ENCODE data around the gene IDUA. TPM values are rescaled to one million over a fixed set of nuclear protein-coding genes. Genes with fewer than 3 reads are reported as not detected.

IDUA gene
- total RNA-seq, 6 experiments from 2014 or later, result 20.9 to 40.3 (median 23.3) TPM

- Mint-ChIP-seq H3K36me3 (ENCODE audit: low read depth) (no peaks in the 10 kb centered on the region), H3K27ac (no peak overlapping the region), H3K4me1 (ENCODE audit: low read depth) (peaks cover 25% of the 10 kb centered on the region), H3K27me3 (ENCODE audit: insufficient read depth) (peaks cover 5% of the 10 kb centered on the region), H3K4me3 (no peak overlapping the region), H3K9me3 (no peaks in the 10 kb centered on the region)
- no peak for DNase-seq
- no peak for TF ChIP-seq CTCF (IDR thresholded peaks at IDR 0.05)
Observed at GRCh38 chr4:1039493-1040343, 52.9 kb downstream of the IDUA start.

- H3K36me3 Mint-ChIP-seq (ENCODE audit: low read depth), result no peaks in the 10 kb centered on the region
- no peak overlapping the region for H3K27ac Mint-ChIP-seq
- no peak for DNase-seq
- TF ChIP-seq CTCF (IDR thresholded peaks at IDR 0.05), result no peak
- peaks cover 27% of the 10 kb centered on the region for H3K4me1 Mint-ChIP-seq (ENCODE audit: low read depth)
- no peaks in the 10 kb centered on the region for H3K9me3 Mint-ChIP-seq
- H3K27me3 Mint-ChIP-seq (ENCODE audit: insufficient read depth), result peaks cover 6% of the 10 kb centered on the region
- no peak overlapping the region for H3K4me3 Mint-ChIP-seq
Observed at GRCh38 chr4:1040344-1041146, 53.7 kb downstream of the IDUA start.

GRCh38 chr4:1041147-1041935 is 54.5 kb downstream of the IDUA start:
- DNase-seq, result no peak
- Mint-ChIP-seq H3K4me1 (ENCODE audit: low read depth) (peaks cover 27% of the 10 kb centered on the region), H3K27me3 (ENCODE audit: insufficient read depth) (peaks cover 7% of the 10 kb centered on the region), H3K9me3 (no peaks in the 10 kb centered on the region), H3K27ac (peak overlapping the region; percentile 49; the same call in 1 of the 2 replicates), H3K36me3 (ENCODE audit: low read depth) (no peaks in the 10 kb centered on the region), H3K4me3 (peak overlapping the region; percentile 79)
- TF ChIP-seq CTCF (IDR thresholded peaks at IDR 0.05), result peak; percentile 11; the same call in 1 of the 2 replicates

- no peak for DNase-seq
- H3K27ac Mint-ChIP-seq, result peak overlapping the region; percentile 49; the same call in 1 of the 2 replicates
- peaks cover 30% of the 10 kb centered on the region for H3K4me1 Mint-ChIP-seq (ENCODE audit: low read depth)
- H3K27me3 Mint-ChIP-seq (ENCODE audit: insufficient read depth), result peaks cover 7% of the 10 kb centered on the region
- no peaks in the 10 kb centered on the region for H3K9me3 Mint-ChIP-seq
- H3K36me3 Mint-ChIP-seq (ENCODE audit: low read depth), result no peaks in the 10 kb centered on the region
- TF ChIP-seq CTCF (IDR thresholded peaks at IDR 0.05), result no peak
- H3K4me3 Mint-ChIP-seq, result peak overlapping the region; percentile 79
Observed at GRCh38 chr4:1041936-1042330, 55.1 kb downstream of the IDUA start.

- H3K27ac Mint-ChIP-seq, result no peak overlapping the region
Observed at GRCh38 chr4:1042352-1043055, 55.7 kb downstream of the IDUA start.

More at GRCh38 chr4:1042352-1043055, 55.7 kb downstream of the IDUA start:
- H3K9me3 Mint-ChIP-seq, result no peaks in the 10 kb centered on the region
- no peak overlapping the region for H3K4me3 Mint-ChIP-seq
- peaks cover 36% of the 10 kb centered on the region for H3K4me1 Mint-ChIP-seq (ENCODE audit: low read depth)
- DNase-seq, result no peak
- H3K36me3 Mint-ChIP-seq (ENCODE audit: low read depth), result no peaks in the 10 kb centered on the region
- no peak for TF ChIP-seq CTCF (IDR thresholded peaks at IDR 0.05)
- H3K27me3 Mint-ChIP-seq (ENCODE audit: insufficient read depth), result peaks cover 7% of the 10 kb centered on the region

All from HFFc6 (cell line).